Left lobe of liver (tissue), 2 donors: Measurements from ENCODE around the gene ILKAP. TPM values are rescaled to one million over a fixed set of nuclear protein-coding genes. Genes with fewer than 3 reads are reported as not detected.

ENCODE experiments used
- ATAC-seq: fragments of 200-7000 bp; cut with Tn5 transposase; one replicate; pipeline ENCODE4 v1.9.1; 2020; ENCODE audit warnings: mild to moderate bottlenecking, moderate library complexity
- DNase-seq: peaks from one replicate; pipeline ENCODE4 v3.0.0-alpha.2; 2020; ENCODE audit warnings: low spot score
- total RNA-seq: library from RNA; stranded (reverse); gene quantifications from one replicate; pipeline ENCODE4 v1.2.1, GENCODE V29; 2021
- donor health status: DM: no; HTN: no; CAD: no; lungs with moderate emphysema.
- donor health status: DM: no; HTN: yes; CAD: no.

The ILKAP gene
- total RNA-seq, 1 donor from 2014 or later = 20.1 TPM

DNA sequence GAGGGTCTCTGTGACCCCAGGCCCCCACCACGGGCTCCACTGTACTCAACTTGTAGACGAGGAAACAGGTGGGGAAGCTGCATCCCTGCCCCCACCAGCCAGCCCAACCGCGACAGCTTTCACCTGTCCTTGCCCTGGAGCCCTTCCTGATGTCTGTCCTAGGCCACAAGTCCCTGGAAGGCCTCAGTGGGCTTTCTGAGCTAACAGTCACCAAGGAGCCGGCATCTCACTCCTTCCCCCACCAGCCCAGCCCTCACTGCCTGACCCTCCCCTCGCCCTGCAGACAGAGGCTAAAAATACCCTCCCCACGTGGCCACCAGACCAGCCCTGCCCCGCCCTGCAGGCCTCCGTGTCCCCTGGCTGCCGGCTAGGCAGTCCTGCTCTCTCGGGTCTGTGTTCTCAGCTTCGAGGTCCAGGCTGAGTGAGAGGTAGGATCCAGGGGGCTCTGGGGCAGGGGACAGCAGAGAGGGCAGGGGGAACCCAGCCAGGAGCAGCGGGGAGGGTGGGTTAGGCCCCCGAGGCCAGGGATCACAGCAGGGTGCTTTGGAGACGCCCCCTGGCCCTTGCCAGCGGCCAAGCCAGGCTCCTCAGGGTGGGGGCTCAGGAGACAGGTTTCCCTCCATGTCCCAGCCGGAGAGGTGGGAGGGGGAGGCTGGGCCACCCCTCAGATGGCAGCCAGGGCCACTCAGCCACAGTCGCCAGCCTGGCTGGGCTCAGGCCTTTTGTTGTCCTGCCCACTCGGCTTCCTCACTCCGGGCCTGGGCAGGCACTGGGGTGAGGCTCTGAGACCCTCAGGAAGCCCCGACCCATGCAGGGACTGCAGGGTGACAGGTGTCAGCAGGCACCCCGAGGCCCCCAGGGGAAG lies 64.9 kb downstream of the ILKAP start, which contains the start of gene KLHL30:
KLHL30 (plus strand) TSS at position 338 of the 865 bp plus-strand sequence. CDS start 2,087 bp downstream, outside the sequence.
- ATAC-seq = no peak
- DNase-seq = no peak

DNA sequence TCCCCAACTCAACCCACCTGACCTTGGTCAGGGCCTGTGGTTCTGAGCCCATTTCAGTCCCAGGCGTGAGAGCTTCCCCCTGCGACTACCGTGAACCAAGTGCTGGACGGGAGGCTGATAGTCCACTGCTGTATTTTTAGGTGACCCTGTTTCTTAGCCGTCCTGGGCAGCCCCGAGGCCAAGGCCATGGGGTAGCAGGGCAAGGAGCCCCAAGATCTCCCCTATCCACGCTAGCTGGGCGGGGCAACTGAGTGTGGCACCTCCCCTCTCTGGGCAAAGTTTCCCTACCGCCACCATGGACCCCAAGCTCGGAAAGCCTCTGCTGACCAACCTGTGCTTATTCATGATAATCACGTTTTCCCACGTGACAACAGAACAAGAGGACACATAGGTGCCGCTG lies 65.6 kb downstream of the ILKAP start:
- ATAC-seq (no peak), DNase-seq (no peak)

DNA sequence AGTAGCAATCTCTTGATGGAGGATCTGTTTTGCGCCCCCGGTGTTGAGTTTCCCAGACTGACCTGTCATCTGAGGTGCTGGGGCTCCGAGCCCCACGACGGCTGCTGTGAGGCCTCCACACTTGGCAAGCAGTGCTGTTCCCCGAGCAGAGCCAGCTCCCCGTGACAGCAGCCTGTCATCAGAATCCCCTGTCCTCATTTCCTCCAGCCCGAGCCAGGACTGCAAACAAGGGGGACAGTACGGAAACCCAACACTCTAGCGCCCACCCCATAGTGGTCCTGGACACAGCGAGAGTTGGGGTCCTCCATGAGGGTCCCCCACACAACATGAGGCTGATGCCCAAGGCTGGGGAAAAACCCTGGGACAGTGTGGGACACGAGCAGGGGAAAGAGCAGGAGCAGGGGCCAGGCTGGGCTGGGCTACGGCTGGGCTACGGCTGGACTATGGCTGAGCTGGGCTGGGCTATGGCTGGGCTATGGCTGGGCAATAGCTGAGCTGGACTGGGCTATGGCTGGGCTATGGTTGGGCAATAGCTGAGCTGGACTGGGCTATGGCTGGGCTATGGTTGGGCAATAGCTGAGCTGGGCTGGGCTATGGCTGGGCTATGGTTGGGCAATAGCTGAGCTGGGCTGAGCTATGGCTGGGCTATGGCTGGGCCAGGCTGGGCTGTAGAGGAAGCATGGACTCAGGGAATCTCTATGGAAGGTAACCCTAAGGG lies 66.5 kb downstream of the ILKAP start:
- DNase-seq = peak; percentile 85
- ATAC-seq = peak; percentile 86

DNA sequence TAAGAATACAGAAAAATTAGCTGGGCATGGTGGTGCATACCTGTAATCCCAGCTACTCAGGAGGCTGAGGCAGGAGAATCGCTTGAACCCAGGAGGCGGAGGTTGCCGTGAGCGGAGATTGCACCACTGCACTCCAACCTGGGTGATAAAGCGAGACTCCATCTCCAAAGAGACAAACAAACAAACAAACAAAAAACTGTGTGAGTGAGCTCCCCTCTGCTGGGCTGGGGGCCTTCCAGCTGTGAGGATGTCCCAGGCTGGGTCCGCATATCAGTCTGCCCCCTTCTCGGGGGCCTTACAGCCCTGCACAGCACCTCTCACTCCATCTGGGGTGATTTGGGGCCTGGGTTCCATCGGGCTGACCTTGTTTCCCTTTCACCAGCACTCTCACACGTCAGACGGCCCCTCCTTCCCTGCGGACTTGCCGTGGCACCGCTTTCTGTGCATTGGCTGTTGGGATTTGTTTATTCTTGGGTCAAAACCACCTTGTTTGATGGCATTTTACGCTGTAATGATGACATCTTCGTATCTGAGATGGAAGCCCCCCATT lies 67.8 kb downstream of the ILKAP start:
- ATAC-seq (no peak), DNase-seq (no peak)

DNA sequence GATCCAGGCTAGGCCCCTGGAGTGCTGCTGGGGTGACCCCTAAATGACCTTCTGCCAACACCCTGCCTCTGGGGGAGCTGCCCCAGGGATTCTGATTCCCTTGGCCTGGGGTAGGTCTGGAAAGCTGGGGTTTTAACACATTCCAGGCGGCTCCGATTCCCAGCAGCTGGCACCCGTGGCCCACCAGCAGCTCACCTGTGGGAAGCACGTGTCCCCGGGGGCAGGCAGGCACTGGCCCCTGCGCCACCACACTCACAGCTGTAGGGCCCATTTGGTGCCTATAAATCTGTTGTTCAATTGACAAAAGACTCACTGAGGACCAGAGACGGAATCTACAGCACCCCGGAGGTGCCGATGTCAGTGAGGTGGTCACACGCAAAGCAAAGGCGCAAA lies 69.1 kb downstream of the ILKAP start:
- no peak for DNase-seq
- no peak for ATAC-seq

DNA sequence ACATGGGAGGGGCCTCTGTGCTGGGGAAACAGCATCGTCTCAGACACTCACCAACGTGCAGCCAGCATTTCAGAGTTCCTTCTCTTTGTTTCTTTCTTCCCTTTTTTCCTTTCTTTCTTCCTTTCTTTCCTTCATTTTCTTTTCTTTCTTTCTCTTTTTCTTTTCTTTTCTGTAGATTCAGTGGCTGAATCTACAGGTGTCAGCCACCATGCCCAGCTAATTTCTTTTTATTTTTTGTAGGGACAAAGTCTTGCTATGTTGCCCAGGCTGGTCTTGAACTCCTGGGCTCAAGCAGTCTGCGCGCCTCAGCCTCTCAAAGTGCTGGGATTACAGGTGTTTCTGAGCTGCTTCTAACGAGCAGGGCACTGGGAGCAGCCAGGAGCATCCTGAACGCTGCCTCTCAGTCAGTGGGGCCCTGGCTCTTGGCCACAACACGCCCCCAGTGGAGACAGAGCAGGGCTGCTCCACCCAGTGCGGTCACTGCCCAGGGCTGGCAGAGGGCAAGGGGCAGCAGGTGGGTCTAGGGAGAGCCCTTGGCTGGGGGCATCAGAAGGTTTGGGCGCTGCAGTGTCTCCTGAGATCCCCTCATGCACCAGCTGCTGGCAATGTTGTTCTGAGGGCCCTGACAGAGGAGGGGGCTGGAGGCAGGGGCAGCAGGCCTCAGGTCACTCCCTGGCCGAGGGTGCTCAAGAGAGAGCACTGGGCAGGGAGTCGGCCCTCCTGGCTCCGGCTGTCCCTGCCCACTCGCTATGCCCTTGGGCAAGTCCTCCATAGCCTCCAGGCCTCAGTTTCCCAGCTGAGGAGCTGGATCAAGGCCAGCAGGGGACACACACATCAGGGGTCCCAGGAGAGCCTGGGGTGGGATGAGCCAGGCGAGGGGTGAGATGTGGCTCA lies 69.7 kb downstream of the ILKAP start:
- DNase-seq (no peak), ATAC-seq (no peak)

DNA sequence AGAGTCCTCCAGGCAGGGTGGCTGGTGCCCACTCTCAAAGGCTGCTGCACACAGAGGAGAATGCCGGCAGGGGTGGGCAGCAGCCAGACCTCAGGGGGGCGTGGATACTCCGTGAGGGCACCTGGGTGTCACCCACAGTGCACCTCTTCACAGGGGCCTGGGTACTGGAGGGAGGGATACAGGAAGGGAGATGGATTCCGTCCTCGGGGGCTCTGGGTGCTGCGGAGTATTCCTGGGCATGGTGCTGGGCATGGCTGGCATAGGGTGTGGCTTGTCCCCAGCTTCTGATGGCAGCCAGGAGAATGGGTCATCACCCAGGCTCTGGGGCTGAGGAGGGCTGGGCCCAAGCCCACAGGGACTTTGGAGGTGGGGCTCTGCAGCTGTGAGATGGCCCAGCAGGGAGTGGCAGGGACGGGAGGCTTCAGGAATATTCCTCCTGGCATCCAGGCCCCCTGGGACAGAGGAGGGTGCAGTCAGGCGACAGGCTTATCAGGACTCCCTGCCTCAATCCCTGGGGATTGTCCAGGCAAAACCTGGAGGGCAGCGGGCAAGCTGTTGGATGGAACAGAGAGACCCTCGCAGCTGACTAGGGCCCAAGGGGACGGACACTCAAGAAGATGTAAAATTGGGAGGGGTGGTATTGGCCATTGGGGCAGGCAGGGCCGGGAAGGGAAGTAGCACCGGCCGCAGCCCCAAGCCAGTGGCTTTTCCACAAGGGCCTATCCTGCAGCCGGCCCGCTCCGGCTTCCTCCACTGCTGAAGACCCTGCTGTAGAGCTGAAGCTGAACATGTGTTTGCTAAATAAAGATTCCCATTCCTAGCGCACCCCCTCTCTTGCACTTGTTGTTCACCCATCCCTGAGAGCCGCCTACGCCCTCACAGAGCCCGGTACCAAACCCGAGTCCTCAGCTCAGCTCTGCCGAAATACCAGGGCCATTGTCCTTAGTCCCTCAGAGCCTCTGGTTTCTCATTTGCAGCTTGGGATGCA lies 70.7 kb downstream of the ILKAP start:
- ATAC-seq = no peak

DNA sequence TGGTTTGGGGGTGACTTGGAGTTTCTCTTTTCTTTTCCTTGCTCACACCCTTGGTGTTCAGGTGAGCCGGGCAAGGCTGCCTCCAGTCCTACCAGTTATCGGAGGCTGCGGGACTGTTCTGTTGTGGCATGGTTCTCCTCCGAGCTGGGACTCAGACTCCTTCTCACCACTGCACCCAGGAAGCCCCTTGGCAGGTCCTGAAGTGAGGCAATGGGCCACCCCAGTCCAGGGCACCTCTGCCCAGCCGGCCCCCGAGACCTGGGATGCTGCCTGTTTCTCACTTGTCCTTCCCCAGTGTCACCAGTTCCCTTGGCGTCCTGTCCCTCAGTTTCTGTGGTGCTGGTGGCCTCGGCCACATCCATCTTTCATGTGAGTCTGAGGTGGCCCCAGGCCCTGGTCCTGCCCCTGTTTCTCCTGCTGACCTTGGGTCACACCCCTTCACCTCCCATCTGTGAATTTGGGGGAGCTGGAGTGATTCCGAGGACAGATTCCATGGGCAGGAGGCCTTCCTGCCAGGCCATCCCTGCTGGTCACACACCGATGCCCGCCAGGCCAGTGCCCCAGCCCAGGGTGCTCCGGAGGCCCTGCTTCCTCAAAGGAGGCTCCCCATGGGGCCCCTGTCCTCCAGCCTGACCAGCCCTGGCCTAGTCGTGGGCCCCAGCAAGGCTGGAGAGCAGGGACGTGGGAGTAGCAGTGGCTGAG lies 71.6 kb downstream of the ILKAP start:
- DNase-seq (no peak), ATAC-seq (no peak)

More for the DNA sequence above, 70.7 kb downstream of the ILKAP start:
- no peak for DNase-seq

DNA sequence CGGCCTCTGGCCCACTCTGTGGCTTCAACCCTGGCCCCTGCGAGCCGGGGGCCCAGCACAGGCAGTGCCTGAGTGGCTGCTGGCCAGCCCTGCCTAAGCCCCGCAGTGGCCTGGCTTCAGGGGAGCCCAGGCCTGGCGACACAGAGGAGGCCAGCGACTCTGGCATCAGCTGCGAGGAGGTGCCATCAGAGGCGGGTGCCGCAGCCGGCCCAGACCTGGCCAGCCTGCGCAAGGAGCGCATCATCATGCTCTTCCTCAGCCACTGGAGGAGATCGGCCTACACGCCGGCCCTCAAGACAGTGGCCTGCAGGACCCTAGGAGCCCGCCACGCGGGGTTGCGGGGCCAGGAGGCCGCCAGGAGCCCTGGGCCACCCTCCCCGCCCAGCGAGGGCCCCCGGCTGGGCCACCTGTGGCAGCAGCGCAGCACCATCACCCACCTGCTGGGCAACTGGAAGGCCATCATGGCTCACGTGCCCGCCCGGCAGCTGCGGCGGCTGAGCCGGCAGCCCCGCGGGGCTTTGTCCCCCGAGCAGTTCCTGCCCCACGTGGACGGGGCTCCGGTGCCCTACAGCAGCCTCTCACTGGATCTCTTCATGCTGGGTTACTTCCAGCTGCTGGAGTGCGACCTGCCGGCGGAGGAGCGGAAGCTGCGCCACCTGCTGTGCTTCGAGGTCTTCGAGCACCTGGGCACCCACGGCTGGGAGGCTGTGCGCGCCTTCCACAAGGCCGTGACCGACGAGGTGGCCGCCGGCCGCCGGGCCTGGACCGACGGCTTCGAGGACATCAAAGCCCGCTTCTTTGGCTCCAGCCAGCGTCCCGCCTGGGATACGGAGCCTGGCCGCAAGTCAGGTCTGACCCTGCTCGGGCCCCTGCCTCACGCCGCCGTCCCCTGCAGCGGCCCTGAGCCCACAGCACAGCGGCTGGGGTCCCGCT lies 72.5 kb downstream of the ILKAP start:
- ATAC-seq (no peak), DNase-seq (no peak)

DNA sequence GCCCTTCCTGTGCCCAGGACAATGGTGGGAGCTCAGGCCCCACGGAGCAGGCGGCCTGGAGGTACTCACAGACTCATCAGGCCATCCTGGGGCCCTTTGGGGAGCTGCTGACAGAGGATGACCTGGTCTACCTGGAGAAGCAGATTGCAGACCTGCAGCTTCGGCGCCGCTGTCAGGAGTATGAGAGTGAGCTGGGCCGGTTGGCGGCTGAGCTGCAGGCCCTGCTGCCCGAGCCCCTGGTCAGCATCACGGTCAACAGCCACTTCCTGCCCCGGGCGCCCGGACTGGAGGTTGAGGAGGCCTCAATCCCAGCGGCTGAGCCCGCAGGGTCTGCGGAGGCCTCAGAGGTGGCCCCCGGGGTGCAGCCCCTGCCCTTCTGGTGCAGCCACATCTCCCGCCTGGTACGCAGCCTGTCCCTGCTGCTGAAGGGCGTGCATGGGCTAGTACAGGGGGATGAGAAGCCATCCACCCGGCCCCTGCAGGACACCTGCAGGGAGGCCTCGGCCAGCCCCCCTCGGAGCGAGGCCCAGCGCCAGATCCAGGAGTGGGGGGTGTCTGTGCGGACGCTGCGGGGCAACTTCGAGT lies 73.3 kb downstream of the ILKAP start:
- ATAC-seq = no peak
- no peak for DNase-seq

DNA sequence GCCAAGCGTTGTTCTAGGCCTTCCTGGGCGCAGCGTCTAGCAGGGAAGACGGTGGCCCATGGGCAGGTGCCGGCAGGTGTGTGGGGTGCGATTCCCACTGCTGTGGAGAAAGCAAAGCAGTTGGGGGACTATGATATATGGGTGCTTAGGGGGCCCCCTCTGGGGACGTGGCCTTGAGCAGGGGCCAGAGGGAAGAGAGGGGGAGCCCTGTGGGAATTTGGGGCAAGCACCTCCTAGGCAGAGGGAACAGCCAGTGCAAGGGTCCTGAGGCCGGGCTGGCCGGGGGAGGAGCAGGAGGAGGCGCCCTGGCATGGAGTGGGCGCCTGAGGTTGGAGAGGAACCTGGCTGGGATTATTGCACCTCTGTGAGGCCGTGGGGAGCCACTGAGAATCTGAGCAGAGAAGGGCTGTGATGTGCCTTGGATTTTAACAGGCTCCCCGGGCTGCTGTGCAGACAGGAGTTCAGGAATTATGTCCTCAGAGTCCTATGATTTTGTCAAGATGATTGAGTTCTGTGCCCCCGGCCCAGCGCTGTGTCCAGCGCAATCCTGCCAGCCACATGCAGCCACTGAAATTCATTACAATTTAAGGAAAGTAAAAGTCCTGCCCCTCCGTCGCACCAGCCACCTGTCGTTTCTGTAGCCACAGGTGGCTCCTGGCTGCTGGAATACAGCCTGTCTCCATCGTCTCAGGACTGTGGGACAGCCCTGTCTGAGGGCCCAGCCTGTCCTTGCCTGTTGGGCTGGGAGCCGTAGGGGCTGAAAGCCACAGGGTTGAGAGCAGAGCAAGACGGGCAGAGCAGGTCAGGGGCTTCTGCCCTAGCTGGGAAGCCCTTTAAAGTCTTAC lies 74.1 kb downstream of the ILKAP start:
- ATAC-seq (no peak), DNase-seq (no peak)

DNA sequence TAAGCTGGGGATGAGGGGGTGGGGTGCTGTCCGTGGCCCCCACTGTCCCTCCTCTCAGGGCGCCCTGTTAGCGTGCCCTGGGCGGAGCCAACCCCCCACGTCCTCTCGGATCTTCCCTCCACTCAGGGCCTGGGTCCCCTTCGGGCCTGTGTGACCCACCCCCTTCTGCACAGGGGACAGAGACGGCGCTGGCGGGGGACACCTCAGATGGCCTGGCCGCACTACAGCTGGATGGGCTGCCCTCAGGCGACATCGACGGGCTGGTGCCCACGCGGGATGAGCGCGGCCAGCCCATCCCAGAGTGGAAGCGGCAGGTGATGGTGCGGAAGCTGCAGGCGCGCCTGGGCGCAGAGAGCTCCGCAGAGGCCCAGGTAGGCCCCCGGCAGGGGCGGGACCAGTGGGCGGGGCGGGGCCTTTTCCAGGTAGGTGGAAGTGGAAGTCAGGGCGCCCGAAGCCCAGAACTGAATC lies 74.9 kb downstream of the ILKAP start:
- no peak for ATAC-seq
- no peak for DNase-seq

DNA sequence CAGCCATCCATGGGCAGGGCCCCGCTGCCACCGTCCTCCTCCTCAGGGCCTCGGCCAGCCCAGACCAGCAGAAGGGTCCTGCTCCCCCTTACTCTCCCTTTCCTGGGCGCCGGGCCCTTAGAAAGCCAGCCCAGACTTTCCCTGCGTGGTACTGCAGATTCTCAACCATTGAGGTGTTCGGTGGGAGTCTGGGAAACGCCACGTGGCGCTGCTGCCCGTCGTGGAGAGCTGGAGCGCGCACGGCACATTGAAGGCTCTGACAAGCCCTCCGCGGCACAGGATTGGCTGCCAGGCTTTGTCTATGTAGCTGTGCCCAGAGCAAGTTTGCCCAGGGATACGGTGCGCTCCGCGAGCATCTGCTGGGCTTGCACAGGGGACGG lies 75.4 kb downstream of the ILKAP start:
- ATAC-seq (no peak), DNase-seq (no peak)

DNA sequence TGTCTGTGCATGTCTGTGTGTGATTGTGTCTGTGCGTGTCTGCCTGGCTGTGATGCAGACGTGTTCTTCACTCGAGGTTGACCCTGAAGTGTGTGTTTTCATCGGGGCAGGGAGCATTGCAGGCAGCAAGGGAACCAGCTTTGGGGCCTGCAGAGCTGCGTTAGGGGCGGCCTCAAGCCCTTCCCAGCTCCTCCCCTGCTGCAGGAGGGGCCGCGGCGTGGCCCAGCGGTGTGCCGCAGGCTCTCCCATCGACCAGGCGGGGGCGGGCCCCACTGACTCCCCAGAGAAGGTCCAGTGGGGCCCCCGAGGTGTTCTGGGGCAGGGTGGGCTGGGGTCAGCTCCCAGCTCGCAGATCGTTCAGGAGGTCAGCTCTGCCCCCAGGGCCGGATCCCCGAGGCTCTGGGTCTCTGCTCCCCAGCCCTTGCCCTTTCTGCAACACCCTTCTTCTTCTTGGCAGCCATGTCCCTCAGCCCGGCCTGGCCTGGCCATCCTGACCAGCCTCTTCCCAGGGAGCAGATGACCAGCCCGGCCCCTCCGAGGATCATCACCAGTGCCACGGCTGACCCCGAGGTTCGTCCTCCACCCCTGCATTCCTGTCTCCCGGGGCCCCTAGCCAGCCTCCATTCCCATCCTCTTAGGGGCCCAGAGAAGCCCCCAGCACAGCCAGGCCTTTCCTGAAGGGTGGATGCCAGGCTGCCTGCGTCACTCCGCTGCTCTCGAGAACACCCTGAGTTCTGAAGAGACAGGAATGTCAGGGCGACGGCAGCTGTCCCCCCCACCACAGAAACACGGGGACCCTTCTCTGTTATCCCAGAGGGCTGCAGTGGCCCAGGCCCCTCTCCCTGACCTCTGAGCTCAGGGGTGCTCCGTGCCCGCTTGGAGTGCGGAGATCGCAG lies 76.1 kb downstream of the ILKAP start:
- no peak for DNase-seq
- no peak for ATAC-seq

DNA sequence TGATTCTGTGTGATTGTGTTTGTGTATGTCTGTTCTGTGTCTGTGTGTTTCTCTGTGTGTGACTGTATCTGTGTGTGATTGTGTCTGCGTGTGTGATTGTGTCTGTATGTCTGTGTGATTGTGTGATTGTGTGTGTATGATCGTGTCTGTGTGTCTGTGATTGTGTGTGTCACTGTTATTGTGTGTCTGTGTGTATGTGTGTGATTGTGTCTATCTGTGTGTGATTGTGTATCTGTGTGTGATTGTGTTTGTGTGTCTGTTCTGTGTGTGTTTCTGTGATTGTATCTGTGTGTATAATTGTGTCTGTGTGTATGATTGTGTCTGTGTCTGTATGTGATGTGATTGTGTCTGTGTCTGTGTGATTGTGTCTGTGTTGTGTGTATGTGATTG lies 76.7 kb downstream of the ILKAP start:
- DNase-seq (no peak), ATAC-seq (no peak)

DNA sequence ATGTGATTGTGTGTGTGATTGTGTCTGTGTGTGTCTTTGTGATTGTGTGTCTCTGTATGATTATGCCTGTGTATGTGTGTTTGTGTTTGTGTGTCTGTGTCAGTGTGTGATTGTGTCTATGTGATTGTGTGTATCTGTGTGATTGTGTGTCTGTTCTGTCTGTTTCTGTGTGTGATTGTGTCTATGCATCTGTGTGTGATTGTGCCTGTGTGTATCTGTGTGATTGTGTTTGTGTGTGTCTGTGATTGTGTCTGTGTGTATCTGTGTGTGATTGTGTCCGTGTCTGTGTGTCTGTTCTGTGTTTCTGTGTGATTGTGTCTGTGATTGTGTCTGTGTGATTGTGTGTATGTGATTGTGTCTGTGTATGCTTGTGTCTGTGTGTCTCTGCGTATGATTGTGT lies 77.2 kb downstream of the ILKAP start:
- ATAC-seq = no peak
- DNase-seq = no peak
